K562 (cell line): Measurements from ENCODE around the gene MCAM. TPM values are rescaled to one million over a fixed set of nuclear protein-coding genes. Genes with fewer than 3 reads are reported as not detected.
A peak's percentile ranks its signal among the peaks of the same experiment; 100 is the strongest.

Experiments
- ATAC-seq: fragments of 200-7000 bp; cut with Tn5 transposase; 3 replicates; pipeline ENCODE4 v1.9.1; 2020; ENCODE audit warnings: moderate library complexity
- BruUV-seq: library from RNA; stranded (reverse); fragments of 400-500 nt; replicated peaks from 2 replicates; lab custom pipeline; 2021; lab: Mats Ljungman, UMichigan
- CTCF ChIA-PET: fragments of 300-600 bp; formaldehyde crosslinking; extraction: SDS; loops from one replicate; lab custom pipeline; 2021; ENCODE audit warnings: low intra/inter-chr PET ratio; lab: Yijun Ruan, JAX
- POLR2A ChIA-PET: fragments of 300-600, 350-650 bp; sonication (Branson Sonifier 250); formaldehyde crosslinking; extraction: SDS; loops from one replicate; lab custom pipeline; 2021; ENCODE audit warnings: antibody characterized with exemption, inconsistent platforms; lab: Yijun Ruan, JAX
- DNase-seq, 4 experiments: peaks; one replicate each; pipeline versions ENCODE4 v3.0.0 to v3.0.0-alpha.2; 2011 to 2018; ENCODE audit warnings: low spot score in 3 of 4, mixed read lengths in 3 of 4; ENCODE audit errors: extremely low read depth in 1 of 4
- FAIRE-seq: peaks from 2 replicates; lab custom pipeline; 2011; peaks lifted over from hg19 to GRCh38; lab: Jason Lieb, UNC
- H2AFZ ChIP-seq: 2 replicates; pipeline ENCODE4 v1.6.0; 2011; ENCODE audit warnings: low read depth, low read length, control low read depth, inconsistent platforms
- H3K27ac ChIP-seq: fragments of 200-600 bp; 3 replicates; pipeline ENCODE4 v1.8.0; 2011; ENCODE audit warnings: low read depth, mild to moderate bottlenecking, control low read depth, inconsistent platforms, low read length, moderate library complexity, mixed read lengths; ENCODE audit errors: extremely low read depth
- H3K27me3 ChIP-seq, 2 experiments: fragments of 300-600 bp in 1 of 2; 2 replicates in 1 of 2; 3 replicates in 1 of 2; pipeline versions ENCODE4 v1.6.0 to v1.8.0; 2011; ENCODE audit warnings: inconsistent platforms in 2 of 2, low read length in 2 of 2, mild to moderate bottlenecking in 1 of 2, mixed read lengths in 1 of 2, moderate library complexity in 1 of 2; ENCODE audit not compliant: control insufficient read depth in 2 of 2, insufficient read depth in 2 of 2
- H3K36me3 ChIP-seq: fragments of 300-600 bp; 3 replicates; pipeline ENCODE4 v1.8.0; 2011; ENCODE audit warnings: mild to moderate bottlenecking, low read length, inconsistent platforms; ENCODE audit not compliant: control insufficient read depth, insufficient read depth
- H3K4me1 ChIP-seq, 2 experiments: fragments of 200-600 bp in 1 of 2; replicated peaks in 1 of 2; 2 replicates in 1 of 2; 3 replicates in 1 of 2; pipeline versions ENCODE4 v1.5.1 to v1.8.0; 2011; ENCODE audit warnings: inconsistent platforms in 2 of 2, low read length in 2 of 2, mild to moderate bottlenecking in 1 of 2, mixed read lengths in 1 of 2, moderate library complexity in 1 of 2; ENCODE audit not compliant: control insufficient read depth in 2 of 2, insufficient read depth in 2 of 2
- H3K4me2 ChIP-seq: 2 replicates; pipeline ENCODE4 v1.6.1; 2011; ENCODE audit warnings: low read length, control low read depth, inconsistent platforms, mixed read lengths; ENCODE audit not compliant: insufficient read depth
- H3K4me3 ChIP-seq: fragments of 200-600 bp; sonication (generic), shearing (Covaris generic); 2 replicates; pipeline ENCODE4 v1.5.1; 2016; ENCODE audit warnings: control low read depth, inconsistent platforms
- H3K79me2 ChIP-seq: fragments of 200-600 bp; 3 replicates; pipeline ENCODE4 v1.8.0; 2011; ENCODE audit warnings: low read length, inconsistent platforms; ENCODE audit not compliant: control insufficient read depth, insufficient read depth
- H3K9ac ChIP-seq, 2 experiments: 2 replicates each; pipeline versions ENCODE4 v1.6.0 to v1.6.1; 2011; ENCODE audit warnings: low read depth in 2 of 2, low read length in 2 of 2, control low read depth in 1 of 2, inconsistent platforms in 1 of 2, mild to moderate bottlenecking in 1 of 2, mixed read lengths in 1 of 2; ENCODE audit not compliant: insufficient read depth in 1 of 2
- H3K9me1 ChIP-seq: one replicate; pipeline ENCODE4 v1.6.0; 2011; ENCODE audit warnings: inconsistent platforms, mild to moderate bottlenecking, low read length, moderate library complexity; ENCODE audit not compliant: control insufficient read depth, insufficient read depth
- H3K9me3 ChIP-seq: replicated peaks from 2 replicates; pipeline ENCODE4 v1.5.1; 2011; ENCODE audit warnings: low read depth, low read length, inconsistent platforms; ENCODE audit not compliant: control insufficient read depth, insufficient read depth
- H4K20me1 ChIP-seq: replicated peaks from 2 replicates; pipeline ENCODE4 v1.6.1; 2011; ENCODE audit warnings: low read length, inconsistent platforms, mixed read lengths; ENCODE audit not compliant: control insufficient read depth, insufficient read depth
- CBFB ChIP-seq: sonication (generic); formaldehyde crosslinking; IDR thresholded peaks from 2 replicates; pipeline ENCODE4 v1.4.0; 2020; ENCODE audit warnings: mild to moderate bottlenecking, missing genetic modification reagents
- EHMT2 ChIP-seq: fragments of 450-650 bp; IDR thresholded peaks from 2 replicates; pipeline ENCODE4 v1.6.1; 2018; ENCODE audit warnings: antibody characterized with exemption
- ESRRB ChIP-seq: fragments of 250-450 bp; sonication (Bioruptor Pico); IDR thresholded peaks from 2 replicates; pipeline ENCODE4 v1.5.0; 2020; ENCODE audit warnings: mild to moderate bottlenecking, moderate library complexity, borderline replicate concordance
- HDAC2 ChIP-seq: fragments of 450-650 bp; IDR thresholded peaks from 2 replicates; pipeline ENCODE4 v1.6.1; 2016; ENCODE audit warnings: mild to moderate bottlenecking
- KDM5B ChIP-seq: fragments of 200-600 bp; sonication (generic); IDR thresholded peaks from 2 replicates; pipeline ENCODE4 v1.6.1; 2012; ENCODE audit warnings: low read depth, mild to moderate bottlenecking, moderate library complexity, low read length, control low read depth, inconsistent platforms; ENCODE audit not compliant: insufficient replicate concordance
- NR2C1 ChIP-seq, 2 experiments: fragments of 450-650 bp; IDR thresholded peaks; 2 replicates each; pipeline ENCODE4 v1.6.1; 2017; ENCODE audit warnings: mild to moderate bottlenecking in 2 of 2, antibody characterized with exemption in 1 of 2, inconsistent platforms in 1 of 2, missing compliant biosample characterization in 1 of 2, missing genetic modification characterization in 1 of 2
- NR3C1 ChIP-seq: sonication (generic); formaldehyde crosslinking; IDR thresholded peaks from 2 replicates; pipeline ENCODE4 v1.8.1; 2022; ENCODE audit warnings: missing genetic modification reagents
- POLR2G ChIP-seq: fragments of 200-400 bp; formaldehyde crosslinking; IDR thresholded peaks from 2 replicates; pipeline ENCODE4 v1.6.1; 2017; ENCODE audit warnings: low read depth, mild to moderate bottlenecking, antibody characterized with exemption, low read length, moderate library complexity
- RAD21 ChIP-seq, 2 experiments: fragments of 250-450 bp in 1 of 2; fragments of 450-650 bp in 1 of 2; sonication (Bioruptor Pico) in 1 of 2; formaldehyde crosslinking in 1 of 2; IDR thresholded peaks in 1 of 2; conservative IDR thresholded peaks in 1 of 2; 2 replicates each; pipeline versions ENCODE4 v1.4.0 to v1.8.0; 2020 to 2022; ENCODE audit warnings: mild to moderate bottlenecking in 2 of 2, moderate library complexity in 1 of 2
- RBBP5 ChIP-seq: fragments of 200-600 bp; sonication (generic); IDR thresholded peaks from 2 replicates; pipeline ENCODE4 v1.6.1; 2012; ENCODE audit warnings: borderline replicate concordance, mild to moderate bottlenecking, low read length, control low read depth, inconsistent platforms; ENCODE audit not compliant: insufficient read depth, poor library complexity, severe bottlenecking
- RBFOX2 ChIP-seq: fragments of 200-400 bp; formaldehyde crosslinking; IDR thresholded peaks from 2 replicates; pipeline ENCODE4 v1.6.1; 2017; ENCODE audit warnings: low read depth, mild to moderate bottlenecking, low read length, moderate library complexity
- RBM22 ChIP-seq: fragments of 200-400 bp; formaldehyde crosslinking; IDR thresholded peaks from 2 replicates; pipeline ENCODE4 v1.6.1; 2018; ENCODE audit warnings: low read length, low read depth; ENCODE audit not compliant: poor library complexity, severe bottlenecking
- RUNX1 ChIP-seq: sonication (generic); IDR thresholded peaks from 2 replicates; pipeline ENCODE4 v1.6.1; 2016; ENCODE audit warnings: antibody characterized with exemption, low read depth
- SMARCA4 ChIP-seq: fragments of 450-650 bp; IDR thresholded peaks from 2 replicates; pipeline ENCODE4 v1.6.1; 2016
- YY1 ChIP-seq, 3 experiments: IDR thresholded peaks; 2 replicates each; pipeline ENCODE4 v1.6.1; 2011; ENCODE audit warnings: low read length in 2 of 3, mild to moderate bottlenecking in 2 of 3, moderate library complexity in 2 of 3, borderline replicate concordance in 1 of 3, control low read depth in 1 of 3, low read depth in 1 of 3; ENCODE audit not compliant: insufficient read depth in 3 of 3, insufficient replicate concordance in 2 of 3, control insufficient read depth in 1 of 3, insufficient read length in 1 of 3; ENCODE audit errors: extremely low read depth in 1 of 3
- ZKSCAN3 ChIP-seq: fragments of 250-450 bp; sonication (Bioruptor Pico); IDR thresholded peaks from 2 replicates; pipeline ENCODE4 v1.4.0; 2020
- ZNF507 ChIP-seq: conservative IDR thresholded peaks from 2 replicates; pipeline ENCODE4 v1.6.1; 2017; ENCODE audit warnings: missing genetic modification characterization, missing compliant biosample characterization
- WGBS: fragments of 100-300 bp; shearing (Covaris generic); methylation state at CpG from one replicate; pipeline ENCODE4 v1.1.6; 2016; ENCODE audit warnings: low coverage, mixed read lengths; ENCODE audit not compliant: insufficient coverage; ENCODE audit errors: missing lambda C conversion rate; 5-methylcytosine and 5-hydroxymethylcytosine counted together
- in situ Hi-C: fragments of 300-500 bp; cut with MboI; formaldehyde crosslinking; loops from 4 replicates; pipeline ENCODE4 v1.15.0; 2018; ENCODE audit warnings: inconsistent platforms, mixed read lengths
- intact Hi-C: fragments of 100-400 bp; cut with micrococcal nuclease; formaldehyde crosslinking; loops from 2 replicates; pipeline ENCODE4 v1.14.2; 2022
- polyA plus RNA-seq, 8 experiments: library from polyadenylated mRNA; depleted of rRNA in 4 of 8; stranded (reverse) in 5 of 8; unstranded in 3 of 8; fragments of >200 nt; fragmentation: Nextera tagmentation in 2 of 8; fragmentation: Illumina TruSeq in 1 of 8; extraction: Ambion mirVana in 2 of 8; extraction: Trizol in 1 of 8; gene quantifications; 2 replicates each; pipeline versions ENCODE4 v1.2.1 to v1.2.3, GENCODE V29; 2011 to 2014; ENCODE audit warnings: inconsistent platforms in 1 of 8, missing spikeins in 1 of 8
- total RNA-seq, 7 experiments: library from RNA; depleted of rRNA in 6 of 7; stranded (reverse); fragments of >200 nt in 6 of 7; fragmentation: Illumina TruSeq in 2 of 7; extraction: Trizol in 2 of 7; gene quantifications; 2 replicates each; pipeline versions ENCODE4 v1.2.1 to v1.2.3, GENCODE V29; 2011 to 2021; ENCODE audit warnings: low replicate concordance in 1 of 7
- TF ChIP-seq, protein P1 (sequence below): fragments of 200-800 bp; sonication (Bioruptor generic); IDR thresholded peaks from 2 replicates; pipeline ENCODE4 v1.6.1; 2017; ENCODE audit warnings: missing genetic modification characterization, missing compliant biosample characterization
- TF ChIP-seq, protein P2 (sequence below): sonication (generic); formaldehyde crosslinking; IDR thresholded peaks from 2 replicates; pipeline ENCODE4 v1.9.0; 2022; ENCODE audit warnings: mild to moderate bottlenecking, missing genetic modification reagents

MCAM gene
- total and polyA plus RNA-seq, 9 of the 15 experiments (the other 6 are each of a cell fraction or from before 2014, with no cell fraction given), result 14.7 to 118 (median 53.6) TPM

DNA sequence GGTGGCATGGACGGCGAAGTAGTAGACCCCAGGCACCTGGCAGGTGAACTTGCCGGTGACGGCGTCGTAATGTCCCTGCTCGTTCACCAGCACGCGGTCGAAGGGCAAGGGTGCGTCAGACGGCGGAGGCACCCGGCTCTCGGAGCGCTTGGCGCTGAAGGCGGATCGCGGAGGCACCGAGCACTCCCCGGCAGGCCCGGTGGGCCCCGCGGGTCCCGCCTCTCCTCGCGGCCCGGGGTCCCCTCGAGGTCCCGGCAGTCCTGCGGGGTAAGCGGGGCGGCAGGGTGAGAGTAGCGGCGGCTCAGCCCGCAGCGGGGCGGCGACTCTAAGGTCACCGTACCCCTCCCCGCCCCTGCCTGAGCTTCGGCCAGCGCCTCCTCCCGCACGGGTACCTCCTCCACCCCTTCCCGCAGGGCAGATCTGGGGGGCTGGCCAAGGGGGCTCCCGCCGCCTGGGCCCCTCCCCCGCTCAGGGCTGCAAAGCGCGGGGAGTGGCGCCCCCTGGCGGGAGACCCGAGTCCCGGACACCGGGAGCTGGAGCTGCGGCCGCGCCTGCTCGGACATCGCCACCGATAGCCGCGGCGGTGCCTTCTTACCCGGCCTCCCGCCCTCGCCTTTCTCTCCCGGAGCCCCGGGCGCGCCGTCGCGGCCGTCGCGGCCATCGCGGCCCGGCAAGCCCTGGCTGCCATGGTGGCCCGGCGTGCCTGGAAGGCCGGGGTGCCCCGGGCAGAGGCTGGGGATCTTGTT lies 22.8 kb upstream of the MCAM start:
- no peaks in the 10 kb centered on the region for H4K20me1 ChIP-seq
- peak; percentile 85 to 93 (median 91) for DNase-seq
- ChIA-PET CTCF (interaction anchor here (0.7 to 1.5 kb wide), 5 partner anchors 11 to 433 kb away, joined by 3 to 6 read pairs (median 4); no protein-coding TSS in a partner anchor), POLR2A (interaction anchor here (0.6 to 1.6 kb wide), 5 partner anchors 8 to 247 kb away, joined by 3 to 8 read pairs (median 4); no protein-coding TSS in a partner anchor)
- 12% methylated on average over 55 of the region's 86 CpGs for WGBS
- BruUV-seq, result no TSS peak
- peak overlapping the region; percentile 63 to 92; a peak in 3 of 4 replicates for H3K9ac ChIP-seq
- FAIRE-seq, result peak; percentile 19
- H3K9me3 ChIP-seq, result no peaks in the 10 kb centered on the region
- H2AFZ ChIP-seq, result peak overlapping the region; percentile 91
- H3K4me2 ChIP-seq, result peak overlapping the region; percentile 66
- ATAC-seq, result peak; percentile 84
- peaks cover 0 to 14% of the 10 kb centered on the region in 2 experiments; a peak in 3 of 5 replicates for H3K27me3 ChIP-seq
- peaks cover 17% of the 10 kb centered on the region; the same call in 1 of the 3 replicates for H3K36me3 ChIP-seq
- peak overlapping the region; percentile 52; the same call in 2 of the 3 replicates for H3K27ac ChIP-seq
- H3K4me3 ChIP-seq, result peak overlapping the region; percentile 37
- H3K79me2 ChIP-seq, result peaks cover 27% of the 10 kb centered on the region
- H3K9me1 ChIP-seq, result no peaks in the 10 kb centered on the region
- intact Hi-C loops, result loop anchor here (2.0 to 5.0 kb wide), 2 partner anchors 33 to 135 kb away; no protein-coding TSS in a partner anchor
- in situ Hi-C loops, result no loop called here
- peaks cover 23 to 66% of the 10 kb centered on the region in 2 experiments; a peak in 4 of 5 replicates for H3K4me1 ChIP-seq
- TF ChIP-seq ESRRB (CRISPR knock-in tag) (no peak), NR3C1 (CRISPR knock-in tag) (no peak), HDAC2 (no peak), KDM5B (no peak), ZNF507 (no peak), POLR2G (peak; percentile 76), RBM22 (peak; percentile 35), ZKSCAN3 (no peak), RAD21 (CRISPR knock-in tag; conservative IDR thresholded peaks at IDR 0.05 in 1 of 2, IDR thresholded peaks at IDR 0.05 in 1 of 2) (peak; percentile 50 to 69), EHMT2 (no peak), YY1 (IDR thresholded peaks at IDR 0.05; ENCODE audit: borderline replicate concordance in 1 of 3, control insufficient read depth in 1 of 3, extremely low read depth in 1 of 3, insufficient read depth in 3 of 3, insufficient read length in 1 of 3, insufficient replicate concordance in 2 of 3, low read depth in 1 of 3, low read length in 2 of 3) (peak in 2 of 3 experiments; percentile 37 to 41), RBFOX2 (peak; percentile 68), CBFB (CRISPR knock-in tag) (no peak), NR2C1 (IDR thresholded peaks at IDR 0.05) (no peak), NR2C1 (tag; IDR thresholded peaks at IDR 0.05) (peak; percentile 36; the same call in 1 of the 2 replicates), RBBP5 (peak; percentile 62), RUNX1 (no peak), SMARCA4 (no peak)
- TF ChIP-seq, protein P1, sequence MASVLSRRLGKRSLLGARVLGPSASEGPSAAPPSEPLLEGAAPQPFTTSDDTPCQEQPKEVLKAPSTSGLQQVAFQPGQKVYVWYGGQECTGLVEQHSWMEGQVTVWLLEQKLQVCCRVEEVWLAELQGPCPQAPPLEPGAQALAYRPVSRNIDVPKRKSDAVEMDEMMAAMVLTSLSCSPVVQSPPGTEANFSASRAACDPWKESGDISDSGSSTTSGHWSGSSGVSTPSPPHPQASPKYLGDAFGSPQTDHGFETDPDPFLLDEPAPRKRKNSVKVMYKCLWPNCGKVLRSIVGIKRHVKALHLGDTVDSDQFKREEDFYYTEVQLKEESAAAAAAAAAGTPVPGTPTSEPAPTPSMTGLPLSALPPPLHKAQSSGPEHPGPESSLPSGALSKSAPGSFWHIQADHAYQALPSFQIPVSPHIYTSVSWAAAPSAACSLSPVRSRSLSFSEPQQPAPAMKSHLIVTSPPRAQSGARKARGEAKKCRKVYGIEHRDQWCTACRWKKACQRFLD (CRISPR knock-in tag), result peak; percentile 46; the same call in 1 of the 2 replicates
- TF ChIP-seq, protein P2, sequence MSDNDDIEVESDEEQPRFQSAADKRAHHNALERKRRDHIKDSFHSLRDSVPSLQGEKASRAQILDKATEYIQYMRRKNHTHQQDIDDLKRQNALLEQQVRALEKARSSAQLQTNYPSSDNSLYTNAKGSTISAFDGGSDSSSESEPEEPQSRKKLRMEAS (CRISPR knock-in tag), result peak; percentile 78
